Endothelial cell of umbilical vein (primary cell): ENCODE results near the gene HADHB. TPM values are rescaled to one million over a fixed set of nuclear protein-coding genes. Genes with fewer than 3 reads are reported as not detected.
"Not testable (repeated sequence)": the region's sequence is repeated elsewhere in the genome, so short reads cannot be mapped to it uniquely, and the experiment has no call there.

Experiments used
- BruUV-seq: library from RNA; stranded (reverse); fragments of 400-500 nt; replicated peaks from 2 replicates; lab custom pipeline; 2021; lab: Mats Ljungman, UMichigan
- CTCF ChIA-PET: fragments of 300-600, 350-600 bp; sonication (Branson Sonifier 250); formaldehyde crosslinking; loops from one replicate; lab custom pipeline; 2021; ENCODE audit warnings: antibody characterized with exemption, inconsistent platforms; lab: Charles Lee
- POLR2A ChIA-PET: fragments of 300-600, 350-600 bp; sonication (Branson Sonifier 250); formaldehyde crosslinking; loops from one replicate; lab custom pipeline; 2021; ENCODE audit warnings: antibody characterized with exemption, inconsistent platforms; lab: Charles Lee
- DNase-seq: peaks from one replicate; pipeline ENCODE4 v3.0.0-alpha.2; 2011; ENCODE audit warnings: low read depth, low spot score
- FAIRE-seq: peaks from 2 replicates; lab custom pipeline; 2011; peaks lifted over from hg19 to GRCh38; lab: Jason Lieb, UNC
- H2AFZ ChIP-seq: 2 replicates; pipeline ENCODE4 v1.6.0; 2012; ENCODE audit warnings: low read depth, low read length, control low read depth, inconsistent platforms
- H3K27ac ChIP-seq: 2 replicates; pipeline ENCODE4 v1.5.1; 2011; ENCODE audit warnings: low read depth, mild to moderate bottlenecking, control low read depth, low read length, moderate library complexity; ENCODE audit not compliant: insufficient read depth
- H3K27me3 ChIP-seq, 2 experiments: 2 replicates each; pipeline versions ENCODE4 v1.6.0 to v1.6.1; 2011; ENCODE audit warnings: low read length in 2 of 2, mixed read lengths in 1 of 2; ENCODE audit not compliant: control insufficient read depth in 2 of 2, insufficient read depth in 2 of 2
- H3K36me3 ChIP-seq, 2 experiments: 2 replicates in 1 of 2; 3 replicates in 1 of 2; pipeline ENCODE4 v1.5.1; 2011; ENCODE audit warnings: low read length in 2 of 2, mild to moderate bottlenecking in 1 of 2, moderate library complexity in 1 of 2; ENCODE audit not compliant: control insufficient read depth in 2 of 2, insufficient read depth in 2 of 2; ENCODE audit errors: extremely low read depth in 1 of 2
- H3K4me1 ChIP-seq: 3 replicates; pipeline ENCODE4 v1.5.1; 2011; ENCODE audit warnings: mild to moderate bottlenecking, low read length; ENCODE audit not compliant: control insufficient read depth, insufficient read depth; ENCODE audit errors: extremely low read depth
- H3K4me2 ChIP-seq: 2 replicates; pipeline ENCODE4 v1.6.1; 2011; ENCODE audit warnings: low read length, control low read depth, mixed read lengths; ENCODE audit not compliant: insufficient read depth
- H3K4me3 ChIP-seq, 3 experiments: fragments of 200-600 bp in 1 of 3; sonication (generic), shearing (Covaris generic) in 1 of 3; replicated peaks in 1 of 3; 2 replicates each; pipeline ENCODE4 v1.5.1; 2011 to 2016; ENCODE audit warnings: control low read depth in 3 of 3, low read length in 3 of 3, mild to moderate bottlenecking in 2 of 3, inconsistent platforms in 1 of 3, low read depth in 1 of 3, moderate library complexity in 1 of 3; ENCODE audit not compliant: insufficient read depth in 1 of 3
- H3K79me2 ChIP-seq: 2 replicates; pipeline ENCODE4 v1.6.0; 2012; ENCODE audit warnings: low read length, inconsistent platforms; ENCODE audit not compliant: control insufficient read depth, insufficient read depth
- H3K9ac ChIP-seq: replicated peaks from 2 replicates; pipeline ENCODE3; 2011; ENCODE audit warnings: low read length, control low read depth; ENCODE audit not compliant: insufficient read depth; ENCODE audit errors: extremely low read depth
- H3K9me1 ChIP-seq: replicated peaks from 3 replicates; pipeline ENCODE4 v1.6.0; 2011; ENCODE audit warnings: mild to moderate bottlenecking, low read length; ENCODE audit not compliant: control insufficient read depth, insufficient read depth; ENCODE audit errors: extremely low read depth
- H3K9me3 ChIP-seq: replicated peaks from 2 replicates; pipeline ENCODE4 v1.5.1; 2012; ENCODE audit warnings: low read length, inconsistent platforms; ENCODE audit not compliant: control insufficient read depth, insufficient read depth
- H4K20me1 ChIP-seq: replicated peaks from 2 replicates; pipeline ENCODE3; 2011; ENCODE audit warnings: mild to moderate bottlenecking, low read length; ENCODE audit not compliant: control insufficient read depth, insufficient read depth; ENCODE audit errors: extremely low read depth
- EZH2 ChIP-seq: IDR thresholded peaks from 2 replicates; pipeline ENCODE4 v1.6.1; 2012; ENCODE audit warnings: borderline replicate concordance, low read depth, mild to moderate bottlenecking, moderate library complexity, low read length, inconsistent platforms; ENCODE audit not compliant: severe bottlenecking
- FOS ChIP-seq: IDR thresholded peaks from 2 replicates; pipeline ENCODE4 v1.6.1; 2011; ENCODE audit warnings: mild to moderate bottlenecking, low read length, moderate library complexity, borderline replicate concordance; ENCODE audit not compliant: insufficient read depth
- GATA2 ChIP-seq: IDR thresholded peaks from 2 replicates; pipeline ENCODE4 v1.7.0; 2011; ENCODE audit warnings: low read depth, mild to moderate bottlenecking, moderate library complexity, mixed read lengths, low read length; ENCODE audit not compliant: insufficient read length, insufficient read depth
- JUN ChIP-seq: IDR thresholded peaks from 2 replicates; pipeline ENCODE4 v1.6.1; 2011; ENCODE audit warnings: borderline replicate concordance, low read depth; ENCODE audit not compliant: insufficient read length, insufficient read depth
- MAX ChIP-seq: IDR thresholded peaks from 2 replicates; pipeline ENCODE4 v1.6.1; 2011; ENCODE audit not compliant: insufficient read depth, insufficient read length
- MYC ChIP-seq: IDR thresholded peaks from one replicate; pipeline ENCODE4 v1.6.1; 2011; ENCODE audit warnings: mild to moderate bottlenecking, low read depth, low read length
- POLR2A ChIP-seq: IDR thresholded peaks from 2 replicates; pipeline ENCODE4 v1.6.1; 2012; ENCODE audit warnings: low read depth, mild to moderate bottlenecking, control low read depth, low read length
- POLR2AphosphoS5 ChIP-seq: IDR thresholded peaks from 2 replicates; pipeline ENCODE4 v1.6.1; 2012; ENCODE audit warnings: low read depth, mild to moderate bottlenecking, control low read depth, low read length, moderate library complexity; ENCODE audit not compliant: insufficient read depth
- dilution Hi-C: fragments of 300-500 bp; cut with MboI; formaldehyde crosslinking; loops from one replicate; pipeline ENCODE4 v1.15.0; 2019; ENCODE audit warnings: low sequenced_read_pairs; ENCODE audit not compliant: extremely low pct_ligation_motif_present
- intact Hi-C: fragments of 100-400 bp; cut with micrococcal nuclease; formaldehyde crosslinking; loops from one replicate; pipeline ENCODE4 v1.10.0; 2022
- polyA plus RNA-seq, 4 experiments: library from polyadenylated mRNA; depleted of rRNA in 3 of 4; stranded (reverse) in 3 of 4; unstranded in 1 of 4; fragments of >200 nt; gene quantifications; 2 replicates each; pipeline versions ENCODE4 v1.2.1 to v1.2.3, GENCODE V29; 2011 to 2012; ENCODE audit warnings: missing spikeins in 1 of 4
- total RNA-seq: library from RNA; stranded (reverse); gene quantifications from 2 replicates; pipeline ENCODE4 v1.2.3, GENCODE V29; 2021
- TF ChIP-seq, protein P1 (sequence below), 2 donors: IDR thresholded peaks; 1 replicate in 1 of 2; 2 replicates in 1 of 2; pipeline ENCODE4 v1.5.1; 2011; ENCODE audit warnings: low read length in 2 of 2, mild to moderate bottlenecking in 2 of 2, moderate library complexity in 2 of 2, control low read depth in 1 of 2, inconsistent platforms in 1 of 2, low read depth in 1 of 2; ENCODE audit not compliant: insufficient read depth in 1 of 2; ENCODE audit errors: extremely low read depth in 1 of 2

Gene HADHB
- total and polyA plus RNA-seq, 2 donors (not counting 3 experiments of a cell fraction or from before 2014, with no cell fraction given) = 92.9 to 100 TPM

DNA sequence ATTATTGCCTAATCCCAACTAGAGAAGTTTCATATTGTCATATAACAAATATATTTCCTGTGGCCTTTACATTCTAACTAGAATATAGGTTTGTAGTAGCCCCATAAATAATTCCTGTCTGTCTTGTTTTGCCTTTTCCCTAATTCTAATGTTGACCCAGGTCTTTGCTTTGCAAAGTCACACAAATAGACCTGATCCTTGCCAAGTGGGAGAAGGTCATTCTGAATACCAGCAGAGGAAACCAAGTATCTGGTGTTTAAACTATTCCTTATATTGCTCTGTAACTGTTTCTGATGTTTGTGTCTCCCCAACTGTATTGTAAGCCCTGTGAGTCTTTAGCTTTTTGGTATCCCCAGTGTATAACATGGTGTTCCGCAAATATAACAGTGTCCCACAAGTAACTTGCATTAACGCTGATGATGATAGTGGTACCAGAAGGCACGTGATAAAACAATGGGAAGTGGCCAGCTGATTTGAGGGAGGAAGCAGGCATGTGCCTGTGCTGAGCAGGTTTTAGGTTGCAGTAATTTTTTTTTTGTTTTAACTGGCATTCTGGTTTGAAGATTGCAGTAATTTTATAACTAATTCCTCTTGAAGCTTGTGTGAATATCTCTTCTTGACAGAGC lies 11.1 kb downstream of the HADHB start:
- CTCF ChIA-PET = no interaction called here
- TF ChIP-seq POLR2A = no peak
- TF ChIP-seq GATA2 = no peak
- TF ChIP-seq MAX = no peak
- TF ChIP-seq JUN = no peak
- TF ChIP-seq, protein P1, sequence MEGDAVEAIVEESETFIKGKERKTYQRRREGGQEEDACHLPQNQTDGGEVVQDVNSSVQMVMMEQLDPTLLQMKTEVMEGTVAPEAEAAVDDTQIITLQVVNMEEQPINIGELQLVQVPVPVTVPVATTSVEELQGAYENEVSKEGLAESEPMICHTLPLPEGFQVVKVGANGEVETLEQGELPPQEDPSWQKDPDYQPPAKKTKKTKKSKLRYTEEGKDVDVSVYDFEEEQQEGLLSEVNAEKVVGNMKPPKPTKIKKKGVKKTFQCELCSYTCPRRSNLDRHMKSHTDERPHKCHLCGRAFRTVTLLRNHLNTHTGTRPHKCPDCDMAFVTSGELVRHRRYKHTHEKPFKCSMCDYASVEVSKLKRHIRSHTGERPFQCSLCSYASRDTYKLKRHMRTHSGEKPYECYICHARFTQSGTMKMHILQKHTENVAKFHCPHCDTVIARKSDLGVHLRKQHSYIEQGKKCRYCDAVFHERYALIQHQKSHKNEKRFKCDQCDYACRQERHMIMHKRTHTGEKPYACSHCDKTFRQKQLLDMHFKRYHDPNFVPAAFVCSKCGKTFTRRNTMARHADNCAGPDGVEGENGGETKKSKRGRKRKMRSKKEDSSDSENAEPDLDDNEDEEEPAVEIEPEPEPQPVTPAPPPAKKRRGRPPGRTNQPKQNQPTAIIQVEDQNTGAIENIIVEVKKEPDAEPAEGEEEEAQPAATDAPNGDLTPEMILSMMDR (IDR thresholded peaks at IDR 0.05; ENCODE audit: extremely low read depth in 1 of 2, insufficient read depth in 1 of 2, low read depth in 1 of 2, low read length in 2 of 2) = no peak
- TF ChIP-seq POLR2AphosphoS5 = no peak
- TF ChIP-seq FOS = no peak
- TF ChIP-seq EZH2 = no peak
- no peak for TF ChIP-seq MYC
- intact Hi-C loops = no loop called here

GRCh38 chr2:26258836-26259235 lies 14.1 kb downstream of the HADHB start:
- BruUV-seq, POLR2A ChIA-PET: not testable (repeated sequence)

More for the DNA sequence above, 11.1 kb downstream of the HADHB start:
- Histone ChIP-seq H3K27ac (no peak overlapping the region), H3K4me3 (no peak overlapping the region), H2AFZ (no peak overlapping the region), H3K9ac (no peak overlapping the region), H3K9me3 (no peaks in the 10 kb centered on the region), H4K20me1 (peaks cover 2% of the 10 kb centered on the region), H3K9me1 (no peaks in the 10 kb centered on the region), H3K4me2 (no peak overlapping the region), H3K27me3 (no peaks in the 10 kb centered on the region), H3K4me1 (no peaks in the 10 kb centered on the region), H3K79me2 (peaks cover 24% of the 10 kb centered on the region), H3K36me3 (peaks cover 0 to 8% of the 10 kb centered on the region in 2 experiments)
- FAIRE-seq (no peak), DNase-seq (peak; percentile 26)
- BruUV-seq = no TSS peak
- dilution Hi-C loops = no loop called here
- POLR2A ChIA-PET = no interaction called here

More at GRCh38 chr2:26258836-26259235, 14.1 kb downstream of the HADHB start:
- intact Hi-C loops, H3K4me3 ChIP-seq, FAIRE-seq, H4K20me1 ChIP-seq, dilution Hi-C loops, H2AFZ ChIP-seq, H3K27ac ChIP-seq, H3K9me3 ChIP-seq, DNase-seq, H3K9me1 ChIP-seq, H3K4me2 ChIP-seq, H3K36me3 ChIP-seq, H3K9ac ChIP-seq, H3K4me1 ChIP-seq, H3K79me2 ChIP-seq, H3K27me3 ChIP-seq: not testable (repeated sequence)
- CTCF ChIA-PET = interaction anchor here (1.3 to 1.6 kb wide), 2 partner anchors 9 to 29 kb away, joined by 3 to 4 read pairs; no protein-coding TSS in a partner anchor
